Panc1 (cell line): ENCODE results near the gene SNAP47. TPM values are rescaled to one million over a fixed set of nuclear protein-coding genes. Genes with fewer than 3 reads are reported as not detected.

Source experiments
- ATAC-seq: fragments of 200-7000 bp; cut with Tn5 transposase; 2 replicates; pipeline ENCODE4 v1.9.1; 2020; ENCODE audit warnings: mild to moderate bottlenecking, moderate library complexity
- BruUV-seq: library from RNA; stranded (reverse); fragments of 400-500 nt; replicated peaks from 2 replicates; lab custom pipeline; 2021; lab: Mats Ljungman, UMichigan
- CTCF ChIA-PET: fragments of 300-600 bp; sonication (Branson Sonifier 250); formaldehyde crosslinking; loops from one replicate; lab custom pipeline; 2022; ENCODE audit warnings: antibody characterized with exemption; lab: Charles Lee
- POLR2A ChIA-PET: fragments of 300-600 bp; sonication (Branson Sonifier 250); formaldehyde crosslinking; loops from one replicate; lab custom pipeline; 2022; ENCODE audit warnings: antibody characterized with exemption; lab: Charles Lee
- DNase-seq: peaks from one replicate; pipeline ENCODE4 v3.0.0-alpha.2; 2010; ENCODE audit warnings: low read depth, low spot score
- H3K27ac ChIP-seq: 2 replicates; pipeline ENCODE4 v1.5.1; 2011; ENCODE audit warnings: mild to moderate bottlenecking, low read length, inconsistent platforms
- H3K27me3 ChIP-seq: fragments of 200-500 bp; sonication (Bioruptor generic); 2 replicates; pipeline ENCODE4 v1.6.0; 2014; ENCODE audit warnings: low read length, inconsistent platforms; ENCODE audit not compliant: control insufficient read depth, insufficient read depth
- H3K36me3 ChIP-seq: fragments of 200-500 bp; sonication (Bioruptor generic); 2 replicates; pipeline ENCODE4 v1.5.1; 2014; ENCODE audit warnings: inconsistent platforms, mild to moderate bottlenecking, low read length, moderate library complexity; ENCODE audit not compliant: control insufficient read depth, insufficient read depth
- H3K4me1 ChIP-seq: 2 replicates; pipeline ENCODE4 v1.5.1; 2011; ENCODE audit warnings: inconsistent platforms, mild to moderate bottlenecking, low read length, moderate library complexity; ENCODE audit not compliant: control insufficient read depth, insufficient read depth
- H3K4me3 ChIP-seq, 2 experiments: 2 replicates each; pipeline ENCODE4 v1.5.1; 2011 to 2012; ENCODE audit warnings: low read depth in 2 of 2, low read length in 2 of 2, mild to moderate bottlenecking in 2 of 2, inconsistent platforms in 1 of 2, moderate library complexity in 1 of 2
- H3K9me3 ChIP-seq: fragments of 200-500 bp; sonication (Bioruptor generic); 2 replicates; pipeline ENCODE4 v1.5.1; 2014; ENCODE audit warnings: low read depth, mild to moderate bottlenecking, inconsistent platforms, low read length, moderate library complexity; ENCODE audit not compliant: control insufficient read depth, insufficient read depth
- POLR2AphosphoS5 ChIP-seq: IDR thresholded peaks from 2 replicates; pipeline ENCODE4 v1.6.1; 2012; ENCODE audit warnings: mild to moderate bottlenecking, low read depth, low read length, moderate library complexity
- REST ChIP-seq, 2 experiments: IDR thresholded peaks; 2 replicates each; pipeline ENCODE4 v1.6.1; 2011 to 2012; ENCODE audit warnings: low read depth in 2 of 2, control low read depth in 1 of 2, low read length in 1 of 2, mild to moderate bottlenecking in 1 of 2, moderate library complexity in 1 of 2; ENCODE audit not compliant: insufficient read depth in 1 of 2
- SIN3A ChIP-seq: IDR thresholded peaks from 2 replicates; pipeline ENCODE4 v1.6.1; 2012; ENCODE audit warnings: low read depth, mild to moderate bottlenecking, low read length, moderate library complexity, borderline replicate concordance; ENCODE audit not compliant: insufficient read depth
- TCF7L2 ChIP-seq: IDR thresholded peaks from 2 replicates; pipeline ENCODE4 v1.6.1; 2011; ENCODE audit warnings: mild to moderate bottlenecking, low read depth, low read length, inconsistent platforms
- in situ Hi-C: cut with HindIII; loops from 2 replicates; pipeline ENCODE4 v1.10.0; 2016; ENCODE audit warnings: low sequenced_read_pairs, low pct_unique_long_range_greater_than_20kb
- intact Hi-C: fragments of 100-400 bp; cut with micrococcal nuclease; formaldehyde crosslinking; loops from one replicate; pipeline ENCODE4 v1.10.0; 2022; ENCODE audit not compliant: unreplicated experiment
- total RNA-seq: library from RNA; stranded (reverse); gene quantifications from one replicate; pipeline ENCODE4 v1.2.1, GENCODE V29; 2021; ENCODE audit not compliant: unreplicated experiment
- TF ChIP-seq, protein P1 (sequence below): fragments of 450-650 bp; IDR thresholded peaks from 2 replicates; pipeline ENCODE4 v1.5.1; 2017; ENCODE audit warnings: mild to moderate bottlenecking

Gene SNAP47
- total RNA-seq, 1 experiment from 2014 or later = 55.6 TPM

DNA sequence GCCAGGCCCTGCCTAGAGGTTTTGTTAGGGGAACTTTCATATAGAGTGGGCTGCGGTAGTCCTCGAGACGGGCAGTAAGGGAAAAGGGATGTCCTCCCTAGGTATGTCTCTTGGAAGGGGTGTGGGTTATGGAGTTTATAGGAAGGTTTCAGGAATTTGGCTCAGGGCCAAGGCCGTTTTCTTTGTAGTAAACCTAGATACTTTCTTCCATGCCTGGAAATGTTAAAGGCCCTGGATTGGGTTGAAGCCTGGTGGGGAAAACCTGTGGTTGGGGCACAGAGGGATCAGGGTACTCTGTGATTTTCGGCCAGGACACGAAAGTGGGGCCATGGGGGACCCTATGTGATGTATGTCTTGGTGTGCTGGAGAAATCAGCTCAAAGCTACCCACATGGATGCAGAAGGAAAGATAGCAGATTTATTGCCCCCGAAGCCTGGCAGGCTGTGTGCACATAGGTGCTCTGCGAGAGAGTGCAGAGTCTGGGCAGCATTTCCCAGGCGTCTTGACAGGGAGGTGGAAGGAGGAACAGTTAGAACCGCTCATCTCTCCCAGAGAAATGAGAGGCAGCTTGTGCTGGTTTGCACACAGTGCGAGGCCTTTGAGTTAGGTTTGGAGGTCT, 1.7 kb downstream of the SNAP47 start:
- H3K27me3 ChIP-seq = no peaks in the 10 kb centered on the region
- TF ChIP-seq, protein P1, sequence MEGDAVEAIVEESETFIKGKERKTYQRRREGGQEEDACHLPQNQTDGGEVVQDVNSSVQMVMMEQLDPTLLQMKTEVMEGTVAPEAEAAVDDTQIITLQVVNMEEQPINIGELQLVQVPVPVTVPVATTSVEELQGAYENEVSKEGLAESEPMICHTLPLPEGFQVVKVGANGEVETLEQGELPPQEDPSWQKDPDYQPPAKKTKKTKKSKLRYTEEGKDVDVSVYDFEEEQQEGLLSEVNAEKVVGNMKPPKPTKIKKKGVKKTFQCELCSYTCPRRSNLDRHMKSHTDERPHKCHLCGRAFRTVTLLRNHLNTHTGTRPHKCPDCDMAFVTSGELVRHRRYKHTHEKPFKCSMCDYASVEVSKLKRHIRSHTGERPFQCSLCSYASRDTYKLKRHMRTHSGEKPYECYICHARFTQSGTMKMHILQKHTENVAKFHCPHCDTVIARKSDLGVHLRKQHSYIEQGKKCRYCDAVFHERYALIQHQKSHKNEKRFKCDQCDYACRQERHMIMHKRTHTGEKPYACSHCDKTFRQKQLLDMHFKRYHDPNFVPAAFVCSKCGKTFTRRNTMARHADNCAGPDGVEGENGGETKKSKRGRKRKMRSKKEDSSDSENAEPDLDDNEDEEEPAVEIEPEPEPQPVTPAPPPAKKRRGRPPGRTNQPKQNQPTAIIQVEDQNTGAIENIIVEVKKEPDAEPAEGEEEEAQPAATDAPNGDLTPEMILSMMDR = no peak
- TF ChIP-seq TCF7L2 (no peak), REST (IDR thresholded peaks at IDR 0.05; ENCODE audit: insufficient read depth in 1 of 2, low read depth in 2 of 2, low read length in 1 of 2) (no peak), POLR2AphosphoS5 (no peak), SIN3A (no peak)
- in situ Hi-C loops (no loop called here), intact Hi-C loops (no loop called here)
- H3K4me1 ChIP-seq = peaks cover 3% of the 10 kb centered on the region; the same call in 1 of the 2 replicates
- no peaks in the 10 kb centered on the region for H3K9me3 ChIP-seq
- H3K36me3 ChIP-seq = peaks cover 3% of the 10 kb centered on the region
- no peak for DNase-seq
- CTCF ChIA-PET = no interaction called here
- H3K27ac ChIP-seq = no peak overlapping the region
- POLR2A ChIA-PET = interaction anchor here (0.6 kb wide), 1 partner anchor 100 kb away, joined by 10 read pairs; no protein-coding TSS in a partner anchor
- BruUV-seq = TSS peak; percentile 58
- H3K4me3 ChIP-seq = peak overlapping the region in 1 of 2 experiments; percentile 80; a peak in 1 of 4 replicates
- ATAC-seq = no peak

GRCh38 chr1:227738820-227739219, 3.6 kb downstream of the SNAP47 start:
- ATAC-seq (no peak), DNase-seq (no peak)
- H3K27me3 ChIP-seq = no peaks in the 10 kb centered on the region
- 0 out of 2 replicates have a peak, but pooled peaks cover 3% of the 10 kb centered on the region for H3K4me1 ChIP-seq
- intact Hi-C loops = no loop called here
- TF ChIP-seq POLR2AphosphoS5 = no peak
- TF ChIP-seq TCF7L2 = no peak
- TF ChIP-seq, protein P1 = no peak
- TF ChIP-seq SIN3A = no peak
- no peak overlapping the region for H3K4me3 ChIP-seq
- H3K27ac ChIP-seq = no peak overlapping the region
- no TSS peak for BruUV-seq
- ChIA-PET POLR2A (no interaction called here), CTCF (no interaction called here)
- H3K9me3 ChIP-seq = no peaks in the 10 kb centered on the region
- in situ Hi-C loops = no loop called here
- peaks cover 3% of the 10 kb centered on the region for H3K36me3 ChIP-seq
